Measurements from ENCODE around the gene CORO7.
A peak's percentile ranks its signal among the peaks of the same experiment; 100 is the strongest.

Gene CORO7

DNA sequence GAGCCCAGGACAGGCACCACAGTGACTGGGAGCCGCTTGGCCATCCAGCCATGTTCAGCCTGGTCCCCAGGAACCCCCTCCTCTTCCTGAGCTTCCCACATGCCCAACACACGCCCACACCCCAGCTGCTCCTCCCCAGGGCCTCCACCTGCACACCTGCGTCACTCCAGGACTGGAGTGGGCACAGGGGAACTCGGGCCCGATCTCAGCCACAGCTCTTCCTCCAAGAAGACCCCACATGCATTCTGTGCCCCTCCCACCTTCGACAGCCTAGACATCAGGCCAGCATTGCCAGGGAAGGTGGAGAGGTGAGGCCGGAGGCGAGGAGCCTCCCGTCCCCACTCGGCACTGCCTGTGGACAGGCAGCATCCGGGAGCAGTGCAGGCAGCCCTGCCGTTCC is 50.8 kb downstream of the CORO7 start:
- Histone ChIP-seq H4K20me1 (peaks cover 87% of the 10 kb centered on the region), H3K4me2 (peak overlapping the region; percentile 70), H3K36me3 (peaks cover 87% of the 10 kb centered on the region), H3K4me3 (no peak overlapping the region), H3K9me3 (no peaks in the 10 kb centered on the region), H3K9ac (peak overlapping the region; percentile 60; the same call in 1 of the 2 replicates), H3K4me1 (peaks cover 23% of the 10 kb centered on the region), H3K27ac (peak overlapping the region; percentile 27; the same call in 1 of the 2 replicates), H3K27me3 (no peaks in the 10 kb centered on the region)
- TF ChIP-seq Cebpa-rat (IDR thresholded peaks at IDR 0.05) = no peak

DNA sequence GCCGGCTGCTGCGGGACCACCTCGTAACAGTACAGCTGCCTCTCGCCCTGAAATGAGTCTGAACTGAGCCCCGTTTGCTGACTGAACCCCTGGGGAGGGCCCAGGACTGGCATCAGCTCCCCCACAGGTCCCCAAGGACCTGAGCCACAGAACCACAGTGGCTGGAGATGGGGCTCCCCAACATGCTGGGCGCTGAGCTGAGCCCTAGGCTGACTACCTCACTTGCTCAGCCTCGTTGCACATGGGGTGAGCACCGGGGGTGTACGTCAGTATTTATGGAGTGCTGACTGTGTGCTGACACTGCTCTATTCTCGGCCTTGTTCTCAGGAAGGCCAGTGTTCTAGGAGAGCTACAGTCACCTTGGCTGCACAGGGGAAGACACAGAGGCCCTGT is 51.4 kb downstream of the CORO7 start:
- peak overlapping the region; percentile 27; the same call in 1 of the 2 replicates for H3K27ac ChIP-seq
- H3K4me2 ChIP-seq = peak overlapping the region; percentile 70
- no peak overlapping the region for H3K4me3 ChIP-seq
- peaks cover 87% of the 10 kb centered on the region for H4K20me1 ChIP-seq
- no peaks in the 10 kb centered on the region for H3K9me3 ChIP-seq
- no peak for TF ChIP-seq Cebpa-rat (IDR thresholded peaks at IDR 0.05)
- peaks cover 93% of the 10 kb centered on the region for H3K36me3 ChIP-seq
- peak overlapping the region; percentile 60; the same call in 1 of the 2 replicates for H3K9ac ChIP-seq
- H3K4me1 ChIP-seq = peaks cover 26% of the 10 kb centered on the region
- no peaks in the 10 kb centered on the region for H3K27me3 ChIP-seq

DNA sequence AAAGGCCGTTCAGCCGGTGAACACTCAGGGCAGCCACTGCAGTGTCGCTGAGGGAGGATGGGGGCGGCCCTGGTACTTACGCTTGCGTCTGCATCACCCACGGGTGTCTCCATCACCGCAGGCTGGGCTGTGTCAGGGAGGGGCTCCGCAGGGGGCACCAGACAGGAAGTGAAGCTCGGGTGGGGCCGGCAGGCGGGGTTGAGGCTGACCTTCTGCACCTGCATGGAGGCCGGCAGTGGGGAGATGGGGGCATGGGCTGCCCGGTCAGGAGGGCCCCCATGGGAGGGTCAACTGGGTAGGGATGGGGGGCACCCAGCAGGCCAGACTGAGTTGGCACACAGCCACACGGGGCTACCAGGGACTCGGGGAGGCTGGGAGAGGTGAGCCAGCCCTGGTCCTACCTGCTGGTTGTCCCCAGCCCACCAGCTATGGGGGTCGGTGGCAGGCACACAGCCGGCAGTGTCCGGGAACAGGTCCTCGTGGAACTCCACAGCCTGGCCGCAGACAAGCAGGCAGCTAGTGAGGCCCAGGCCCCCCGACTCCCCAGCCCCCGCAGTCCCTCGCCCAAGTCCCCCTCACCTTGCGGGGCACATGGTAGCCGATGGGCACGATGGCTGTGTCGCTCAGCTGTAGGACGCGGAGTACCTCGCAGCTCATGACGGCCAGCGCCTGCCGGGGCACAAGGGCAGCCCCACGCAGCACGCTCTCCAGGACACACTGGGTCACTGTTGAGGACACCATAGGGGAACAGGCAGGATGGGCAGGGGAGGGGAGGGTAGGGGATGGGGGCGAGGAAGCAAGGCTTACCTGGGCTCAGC is 52.0 kb downstream of the CORO7 start:
- TF ChIP-seq Cebpa-rat (IDR thresholded peaks at IDR 0.05) = no peak
- Histone ChIP-seq H3K4me2 (peak overlapping the region; percentile 70; the same call in 1 of the 2 replicates), H3K27me3 (no peaks in the 10 kb centered on the region), H3K4me1 (peaks cover 26% of the 10 kb centered on the region), H4K20me1 (peaks cover 83% of the 10 kb centered on the region), H3K9me3 (no peaks in the 10 kb centered on the region), H3K36me3 (peaks cover 95% of the 10 kb centered on the region), H3K4me3 (no peak overlapping the region), H3K27ac (peak overlapping the region; percentile 27; the same call in 1 of the 2 replicates), H3K9ac (no peak overlapping the region)

DNA sequence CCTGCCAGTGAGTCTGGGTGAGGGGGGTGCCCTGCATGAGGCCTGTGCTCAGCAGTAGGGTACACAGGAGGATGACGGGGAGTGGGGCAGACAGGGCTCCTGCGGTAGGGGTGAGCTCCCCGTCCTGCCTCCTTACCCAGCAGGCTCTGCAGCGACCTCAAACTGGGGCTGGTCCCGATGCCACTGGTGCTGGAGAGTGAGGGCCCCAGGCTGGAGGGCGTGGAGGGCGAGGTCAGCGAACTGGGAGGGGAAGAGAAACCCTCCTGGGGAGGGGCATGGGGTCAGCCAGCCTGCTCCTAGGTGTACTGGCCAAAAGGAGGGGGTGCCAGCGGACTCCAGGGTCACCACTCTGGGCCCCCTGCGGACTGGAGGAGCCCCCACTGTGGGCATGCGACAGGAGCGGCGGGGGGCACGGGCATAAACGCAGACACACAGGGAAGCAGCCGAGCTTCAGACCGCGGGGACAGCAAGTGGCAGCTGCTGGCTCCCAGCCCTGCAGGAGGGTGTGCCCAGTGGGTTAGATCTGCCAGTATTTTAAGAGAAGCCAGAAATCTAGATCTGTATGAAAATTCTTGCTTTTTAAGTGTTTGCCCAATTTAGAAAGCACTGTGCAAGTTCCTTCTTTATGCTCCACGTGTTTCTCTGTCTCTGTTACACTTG is 53.8 kb downstream of the CORO7 start:
- no peak for TF ChIP-seq Cebpa-rat (IDR thresholded peaks at IDR 0.05)
- H3K9me3 ChIP-seq = no peaks in the 10 kb centered on the region
- H3K4me3 ChIP-seq = no peak overlapping the region
- H3K4me1 ChIP-seq = peaks cover 26% of the 10 kb centered on the region
- H3K4me2 ChIP-seq = no peak overlapping the region
- H3K27me3 ChIP-seq = no peaks in the 10 kb centered on the region
- H3K36me3 ChIP-seq = peaks cover 95% of the 10 kb centered on the region
- peaks cover 78% of the 10 kb centered on the region for H4K20me1 ChIP-seq
- H3K27ac ChIP-seq = no peak overlapping the region
- H3K9ac ChIP-seq = no peak overlapping the region

GRCh38 chr16:4361944-4362311 is 54.5 kb downstream of the CORO7 start:
- Histone ChIP-seq H3K9ac (no peak overlapping the region), H3K36me3 (peaks cover 94% of the 10 kb centered on the region)

DNA sequence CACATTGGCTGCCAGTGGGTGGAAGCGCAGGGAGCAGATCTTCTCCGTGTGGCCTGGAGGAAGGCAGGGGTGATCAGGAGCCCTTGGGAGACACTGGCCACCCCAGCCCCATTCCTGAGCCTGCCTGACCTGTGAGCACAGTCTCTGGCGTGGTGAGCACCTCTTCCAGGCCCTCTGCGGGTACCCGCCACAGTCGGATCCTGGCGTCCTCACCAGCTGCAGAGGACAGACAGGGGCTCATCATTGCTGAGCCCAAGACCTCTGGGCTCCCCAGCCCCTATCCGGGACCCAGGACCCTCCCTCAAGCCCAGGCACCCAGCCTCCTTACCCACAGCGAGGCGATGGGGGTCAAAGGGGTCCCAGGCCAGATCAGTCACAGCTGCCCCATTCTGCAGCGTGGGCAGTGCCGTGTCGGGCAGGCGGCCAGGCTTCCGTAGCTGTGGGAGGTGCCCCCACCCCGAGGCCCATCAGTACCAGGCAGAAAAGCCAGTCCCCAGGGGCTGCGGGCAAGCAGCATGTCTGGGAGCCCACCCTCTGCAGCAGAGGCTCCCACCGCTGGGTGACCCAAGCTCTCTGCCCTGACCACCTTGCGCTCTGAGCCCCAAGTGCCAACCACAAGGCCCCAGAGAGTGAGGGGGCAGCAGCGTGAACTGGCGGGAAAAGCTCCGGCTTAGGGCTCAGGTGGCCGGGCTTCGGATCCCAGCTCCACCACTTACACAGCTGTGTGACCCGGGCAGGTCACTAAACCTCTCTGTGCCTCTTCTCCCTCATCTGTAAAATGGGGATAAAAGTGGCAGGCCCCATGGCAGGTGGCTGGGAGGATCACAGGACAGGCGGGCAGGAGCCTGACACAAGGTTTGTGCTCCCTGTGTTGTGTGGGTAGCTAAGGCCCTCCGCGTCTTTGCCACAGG is 55.1 kb downstream of the CORO7 start:
- H3K4me2 ChIP-seq = no peak overlapping the region
- no peak overlapping the region for H3K9ac ChIP-seq
- peaks cover 65% of the 10 kb centered on the region for H4K20me1 ChIP-seq
- H3K4me1 ChIP-seq = peaks cover 26% of the 10 kb centered on the region
- peaks cover 95% of the 10 kb centered on the region for H3K36me3 ChIP-seq
- H3K9me3 ChIP-seq = no peaks in the 10 kb centered on the region
- H3K27me3 ChIP-seq = no peaks in the 10 kb centered on the region
- no peak overlapping the region for H3K27ac ChIP-seq
- H3K4me3 ChIP-seq = no peak overlapping the region
- no peak for TF ChIP-seq Cebpa-rat (IDR thresholded peaks at IDR 0.05)

More at GRCh38 chr16:4361944-4362311, 54.5 kb downstream of the CORO7 start:
- H3K4me2 ChIP-seq = no peak overlapping the region
- H3K4me3 ChIP-seq = no peak overlapping the region
- no peak for TF ChIP-seq Cebpa-rat (IDR thresholded peaks at IDR 0.05)
- peaks cover 26% of the 10 kb centered on the region for H3K4me1 ChIP-seq
- H3K9me3 ChIP-seq = no peaks in the 10 kb centered on the region
- no peak overlapping the region for H3K27ac ChIP-seq
- H4K20me1 ChIP-seq = peaks cover 71% of the 10 kb centered on the region
- no peaks in the 10 kb centered on the region for H3K27me3 ChIP-seq

DNA sequence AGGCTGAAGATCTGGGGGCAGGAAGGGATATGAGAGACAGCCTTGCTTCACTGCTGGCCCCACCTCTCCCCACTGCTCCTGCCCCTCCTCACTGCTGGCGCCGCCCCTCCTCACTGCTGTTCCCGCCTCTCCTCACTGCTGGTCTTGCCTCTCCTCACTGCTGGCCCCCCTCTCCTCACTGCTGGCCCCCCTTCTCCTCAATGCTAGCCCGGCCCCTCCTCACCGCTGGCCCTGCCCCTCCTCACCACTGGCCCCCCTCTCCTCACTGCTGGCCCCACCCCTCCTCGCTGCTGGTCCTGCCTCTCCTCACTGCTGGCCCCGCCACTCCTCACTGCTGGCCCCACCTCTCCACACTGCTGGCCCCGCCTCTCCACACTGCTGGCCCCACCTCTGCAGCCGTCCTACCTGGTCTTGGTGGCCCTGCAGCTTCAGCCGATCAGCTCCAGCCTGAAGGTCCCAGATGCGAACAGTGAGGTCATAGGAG is 55.8 kb downstream of the CORO7 start:
- Histone ChIP-seq H3K4me2 (no peak overlapping the region), H3K36me3 (peaks cover 88% of the 10 kb centered on the region), H3K27me3 (no peaks in the 10 kb centered on the region), H3K9me3 (no peaks in the 10 kb centered on the region), H3K4me3 (no peak overlapping the region), H3K27ac (no peak overlapping the region), H3K9ac (no peak overlapping the region), H4K20me1 (peaks cover 58% of the 10 kb centered on the region), H3K4me1 (peaks cover 19% of the 10 kb centered on the region)
- no peak for TF ChIP-seq Cebpa-rat (IDR thresholded peaks at IDR 0.05)

DNA sequence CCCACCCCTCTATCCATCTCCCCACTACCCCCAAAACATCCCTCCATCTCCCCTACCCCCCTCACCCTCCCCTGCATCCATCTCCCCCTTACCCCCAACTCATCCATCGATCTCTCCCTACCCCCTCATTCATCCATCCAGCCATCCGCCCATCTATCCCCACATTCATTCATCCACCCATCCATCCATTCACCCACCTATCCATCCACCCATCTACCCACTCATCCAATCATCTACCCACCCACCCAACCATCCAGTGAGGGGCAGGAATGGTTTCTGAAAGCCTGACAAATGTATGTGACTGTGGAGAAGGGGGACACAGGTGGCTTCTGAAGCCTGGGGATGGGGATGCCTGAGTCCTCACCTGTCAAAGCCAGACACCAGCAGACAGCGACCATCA is 56.5 kb downstream of the CORO7 start:
- Histone ChIP-seq H3K9me3 (no peaks in the 10 kb centered on the region), H3K4me3 (no peak overlapping the region), H3K27ac (no peak overlapping the region), H3K9ac (no peak overlapping the region), H3K4me2 (no peak overlapping the region), H4K20me1 (peaks cover 51% of the 10 kb centered on the region), H3K4me1 (peaks cover 12% of the 10 kb centered on the region), H3K27me3 (no peaks in the 10 kb centered on the region), H3K36me3 (peaks cover 85% of the 10 kb centered on the region)
- no peak for TF ChIP-seq Cebpa-rat (IDR thresholded peaks at IDR 0.05)

- TF ChIP-seq Cebpa-rat (IDR thresholded peaks at IDR 0.05) = no peak
- peaks cover 44% of the 10 kb centered on the region for H4K20me1 ChIP-seq
- no peak overlapping the region for H3K9ac ChIP-seq
- H3K4me3 ChIP-seq = no peak overlapping the region
- H3K4me2 ChIP-seq = no peak overlapping the region
- H3K4me1 ChIP-seq = peaks cover 9% of the 10 kb centered on the region; the same call in 1 of the 2 replicates
- peaks cover 85% of the 10 kb centered on the region for H3K36me3 ChIP-seq
- no peak overlapping the region for H3K27ac ChIP-seq
- H3K27me3 ChIP-seq = no peaks in the 10 kb centered on the region
- no peaks in the 10 kb centered on the region for H3K9me3 ChIP-seq
These were observed 57.4 kb downstream of the CORO7 start for GRCh38 chr16:4358831-4359561.

Data from BLaER1 (cell line).